IMR-90 (cell line): Measurements from ENCODE around the gene NXNL2. TPM values are rescaled to one million over a fixed set of nuclear protein-coding genes. Genes with fewer than 3 reads are reported as not detected.

ENCODE experiments used
- ATAC-seq: fragments of 200-7000 bp; cut with Tn5 transposase; 2 replicates; pipeline ENCODE4 v1.9.1; 2020; ENCODE audit warnings: low read depth, mild to moderate bottlenecking, moderate library complexity
- BruUV-seq: library from RNA; stranded (reverse); fragments of 400-500 nt; replicated peaks from 2 replicates; lab custom pipeline; 2021; lab: Mats Ljungman, UMichigan
- CTCF ChIA-PET: fragments of 300-600 bp; formaldehyde crosslinking; extraction: SDS; loops from one replicate; lab custom pipeline; 2021; ENCODE audit warnings: antibody characterized with exemption; lab: Yijun Ruan, JAX
- POLR2A ChIA-PET: fragments of 300-600 bp; sonication (Branson Sonifier 250); formaldehyde crosslinking; loops from one replicate; lab custom pipeline; 2022; ENCODE audit warnings: antibody characterized with exemption; ENCODE audit not compliant: unreplicated experiment; lab: Charles Lee
- DNase-seq: peaks from one replicate; pipeline ENCODE4 v3.0.0; 2013
- H2AFZ ChIP-seq: replicated peaks from 2 replicates; pipeline ENCODE3; 2013; ENCODE audit warnings: low read length, mild to moderate bottlenecking; ENCODE audit not compliant: poor library complexity
- H2AK5ac ChIP-seq: 2 replicates; pipeline ENCODE4 v1.6.1; 2013; ENCODE audit warnings: low read depth, low read length, inconsistent platforms
- H2AK9ac ChIP-seq: replicated peaks from 2 replicates; pipeline ENCODE3; 2013; ENCODE audit warnings: mild to moderate bottlenecking, low read depth, low read length, moderate library complexity; ENCODE audit not compliant: poor library complexity
- H2BK120ac ChIP-seq: 2 replicates; pipeline ENCODE4 v1.6.1; 2013; ENCODE audit warnings: low read depth, low read length, inconsistent platforms
- H2BK15ac ChIP-seq: 3 replicates; pipeline ENCODE4 v1.6.1; 2013; ENCODE audit warnings: low read depth, low read length, inconsistent platforms
- H2BK20ac ChIP-seq: 2 replicates; pipeline ENCODE4 v1.6.1; 2013; ENCODE audit warnings: low read depth, mild to moderate bottlenecking, inconsistent platforms, low read length, moderate library complexity
- H2BK5ac ChIP-seq: 2 replicates; pipeline ENCODE4 v1.6.1; 2013; ENCODE audit warnings: mild to moderate bottlenecking, low read depth, low read length, inconsistent platforms; ENCODE audit not compliant: poor library complexity, severe bottlenecking
- H3K14ac ChIP-seq: replicated peaks from 2 replicates; pipeline ENCODE4 v1.6.1; 2013; ENCODE audit warnings: low read depth, low read length, inconsistent platforms
- H3K18ac ChIP-seq: 2 replicates; pipeline ENCODE4 v1.6.1; 2013; ENCODE audit warnings: low read depth, low read length, control low read depth
- H3K23ac ChIP-seq: 2 replicates; pipeline ENCODE4 v1.6.1; 2013; ENCODE audit warnings: low read depth, low read length, inconsistent platforms
- H3K27ac ChIP-seq: 2 replicates; pipeline ENCODE4 v1.5.1; 2013; ENCODE audit warnings: mild to moderate bottlenecking, control low read depth, low read length; ENCODE audit not compliant: insufficient read depth
- H3K27me3 ChIP-seq: 2 replicates; pipeline ENCODE4 v1.6.1; 2013; ENCODE audit warnings: low read length; ENCODE audit not compliant: control insufficient read depth, insufficient read depth
- H3K36me3 ChIP-seq: 2 replicates; pipeline ENCODE4 v1.6.1; 2013; ENCODE audit warnings: low read length, mixed read lengths; ENCODE audit not compliant: control insufficient read depth, insufficient read depth
- H3K4ac ChIP-seq: 2 replicates; pipeline ENCODE4 v1.6.1; 2013; ENCODE audit warnings: low read depth, low read length, inconsistent platforms
- H3K4me1 ChIP-seq: 2 replicates; pipeline ENCODE4 v1.6.1; 2013; ENCODE audit warnings: low read length, mixed read lengths; ENCODE audit not compliant: control insufficient read depth, insufficient read depth
- H3K4me2 ChIP-seq: 2 replicates; pipeline ENCODE4 v1.6.1; 2013; ENCODE audit warnings: low read depth, mild to moderate bottlenecking, control low read depth, low read length, moderate library complexity
- H3K4me3 ChIP-seq: 2 replicates; pipeline ENCODE4 v1.5.1; 2013; ENCODE audit warnings: low read depth, mild to moderate bottlenecking, control low read depth, low read length, moderate library complexity; ENCODE audit not compliant: insufficient read depth
- H3K56ac ChIP-seq: 2 replicates; pipeline ENCODE4 v1.6.1; 2013; ENCODE audit warnings: low read length, inconsistent platforms; ENCODE audit not compliant: insufficient read depth; ENCODE audit errors: extremely low read depth
- H3K79me1 ChIP-seq, 2 experiments: 2 replicates each; pipeline ENCODE4 v1.6.1; 2013; ENCODE audit warnings: low read length in 2 of 2, inconsistent platforms in 1 of 2, low read depth in 1 of 2
- H3K9ac ChIP-seq: 2 replicates; pipeline ENCODE4 v1.6.1; 2013; ENCODE audit warnings: low read depth, low read length, control low read depth
- H3K9me1 ChIP-seq: 2 replicates; pipeline ENCODE4 v1.6.1; 2013; ENCODE audit warnings: low read length, inconsistent platforms; ENCODE audit not compliant: insufficient read depth
- H3K9me3 ChIP-seq: 2 replicates; pipeline ENCODE4 v1.6.1; 2013; ENCODE audit warnings: low read length; ENCODE audit not compliant: control insufficient read depth, insufficient read depth
- H4K20me1 ChIP-seq: 2 replicates; pipeline ENCODE4 v1.6.1; 2013; ENCODE audit warnings: low read length, inconsistent platforms; ENCODE audit not compliant: insufficient read depth
- H4K5ac ChIP-seq: 2 replicates; pipeline ENCODE4 v1.6.1; 2013; ENCODE audit warnings: mild to moderate bottlenecking, low read depth, low read length, control low read depth
- H4K8ac ChIP-seq, 2 experiments: 2 replicates each; pipeline ENCODE4 v1.6.1; 2013; ENCODE audit warnings: low read depth in 2 of 2, low read length in 2 of 2, control low read depth in 1 of 2, inconsistent platforms in 1 of 2
- H4K91ac ChIP-seq: 2 replicates; pipeline ENCODE4 v1.6.1; 2013; ENCODE audit warnings: low read depth, low read length, inconsistent platforms; ENCODE audit not compliant: insufficient read depth
- FOS ChIP-seq: fragments of 150-350 bp; IDR thresholded peaks from 2 replicates; pipeline ENCODE4 v1.6.1; 2016; ENCODE audit warnings: low read depth, low read length
- MAZ ChIP-seq: IDR thresholded peaks from 2 replicates; pipeline ENCODE4 v1.6.1; 2012; ENCODE audit warnings: low read depth, mild to moderate bottlenecking, low read length, improper control_type of control experiment, moderate library complexity, borderline replicate concordance
- WGBS, 2 experiments: methylation state at CpG; one replicate each; pipeline versions ENCODE4 v1.1.5 to v1.1.7; 2013; ENCODE audit warnings: missing lambda C conversion rate in 2 of 2; ENCODE audit not compliant: insufficient read length in 1 of 2; ENCODE audit errors: extremely low coverage in 2 of 2; 5-methylcytosine and 5-hydroxymethylcytosine counted together
- dilution Hi-C: fragments of 300-500 bp; cut with HindIII; formaldehyde crosslinking; loops from one replicate; pipeline ENCODE4 v1.14.3; 2018; ENCODE audit warnings: low sequenced_read_pairs; ENCODE audit not compliant: unreplicated experiment
- in situ Hi-C: fragments of 300-500 bp; cut with MboI; formaldehyde crosslinking; loops from 3 replicates; pipeline ENCODE4 v1.14.3; 2019; ENCODE audit warnings: low sequenced_read_pairs, inconsistent platforms, mixed read lengths
- intact Hi-C: fragments of 100-400 bp; cut with micrococcal nuclease; formaldehyde crosslinking; loops from 2 replicates; pipeline ENCODE4 v1.10.0; 2022
- polyA plus RNA-seq, 3 experiments: library from polyadenylated mRNA; depleted of rRNA; stranded (reverse); fragments of >200 nt; gene quantifications; 2 replicates each; pipeline ENCODE4 v1.2.3, GENCODE V29; 2012; ENCODE audit warnings: low replicate concordance in 1 of 3
- total RNA-seq: library from RNA; depleted of rRNA; stranded (reverse); fragments of >200 nt; gene quantifications from 2 replicates; pipeline ENCODE4 v1.2.3, GENCODE V29; 2012

NXNL2 gene
- total and polyA plus RNA-seq, 2 of the 4 experiments (the other 2 are of a cell fraction), result 3.2 to 6.4 TPM

DNA sequence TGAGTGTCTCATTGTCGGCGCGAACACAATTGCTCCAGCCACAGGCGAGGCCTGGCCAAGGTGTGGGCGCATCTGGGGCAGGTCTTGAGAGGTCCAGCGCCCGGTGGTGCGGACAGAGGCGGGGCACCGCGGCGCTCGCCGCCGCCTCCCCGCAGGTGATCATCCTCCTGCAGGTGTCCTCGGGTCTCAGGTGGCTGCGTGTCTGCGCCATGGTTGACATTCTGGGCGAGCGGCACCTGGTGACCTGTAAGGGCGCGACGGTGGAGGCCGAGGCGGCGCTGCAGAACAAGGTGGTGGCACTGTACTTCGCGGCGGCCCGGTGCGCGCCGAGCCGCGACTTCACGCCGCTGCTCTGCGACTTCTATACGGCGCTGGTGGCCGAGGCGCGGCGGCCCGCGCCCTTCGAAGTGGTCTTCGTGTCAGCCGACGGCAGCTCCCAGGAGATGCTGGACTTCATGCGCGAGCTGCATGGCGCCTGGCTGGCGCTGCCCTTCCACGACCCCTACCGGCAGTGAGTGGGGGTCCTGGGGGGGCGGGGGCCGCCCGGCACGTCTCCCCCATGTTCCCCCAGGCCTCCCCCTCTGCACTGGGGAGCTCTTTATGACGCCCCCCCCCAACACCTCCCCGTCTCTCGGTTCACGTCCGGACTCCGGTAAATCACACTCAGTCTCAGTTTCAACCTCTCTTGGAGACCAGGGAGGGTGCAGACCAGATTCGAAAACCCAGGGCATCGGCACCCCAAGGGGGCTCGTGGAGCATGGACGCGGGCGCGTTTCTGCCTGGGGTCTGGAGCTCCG is 446 bp downstream of the NXNL2 start:
- in situ Hi-C loops, result no loop called here
- intact Hi-C loops, result no loop called here

More for the DNA sequence above, 446 bp downstream of the NXNL2 start:
- Histone ChIP-seq H2BK120ac (peak overlapping the region; percentile 74), H3K79me1 (peaks cover 28 to 72% of the 10 kb centered on the region in 2 experiments), H2BK20ac (peak overlapping the region; percentile 51), H3K4ac (peak overlapping the region; percentile 42), H4K8ac (peak overlapping the region; percentile 39 to 78; a peak in 2 of 4 replicates), H4K5ac (peak overlapping the region; percentile 66), H4K20me1 (peaks cover 14% of the 10 kb centered on the region), H3K9me1 (peaks cover 22% of the 10 kb centered on the region; the same call in 1 of the 2 replicates), H2BK5ac (peak overlapping the region; percentile 54), H4K91ac (peak overlapping the region; percentile 74), H3K4me2 (peak overlapping the region; percentile 89), H3K27me3 (no peaks in the 10 kb centered on the region), H3K18ac (peak overlapping the region; percentile 11; the same call in 1 of the 2 replicates), H2BK15ac (peak overlapping the region; percentile 41; the same call in 1 of the 3 replicates), H3K56ac (no peak overlapping the region), H3K27ac (peak overlapping the region; percentile 50), H3K9me3 (no peaks in the 10 kb centered on the region), H3K4me1 (peaks cover 24% of the 10 kb centered on the region), H2AK5ac (peak overlapping the region; percentile 56), H3K4me3 (peak overlapping the region; percentile 67), H3K36me3 (no peaks in the 10 kb centered on the region), H3K9ac (peak overlapping the region; percentile 48), H3K23ac (peak overlapping the region; percentile 69; the same call in 1 of the 2 replicates), H2AFZ (peak overlapping the region; percentile 85), H2AK9ac (peak overlapping the region; percentile 98), H3K14ac (peak overlapping the region; percentile 38)
- CTCF ChIA-PET, result interaction anchor here (0.7 kb wide), 1 partner anchor 148 kb away, joined by 3 read pairs; no protein-coding TSS in a partner anchor
- ATAC-seq, result peak; percentile 1
- no peak for DNase-seq
- no TSS peak for BruUV-seq
- WGBS, 2 experiments, result 9% methylated on average over 26 of the region's 75 CpGs; no CpG with 5 or more reads in 1 of the 2 experiments
- no peak for TF ChIP-seq FOS
- TF ChIP-seq MAZ, result peak; percentile 21; the same call in 1 of the 2 replicates
- dilution Hi-C loops, result no loop called here
- POLR2A ChIA-PET, result interaction anchor here (0.6 kb wide), 1 partner anchor 12 kb away, joined by 12 read pairs; no protein-coding TSS in a partner anchor
